ENCODE measurements around the gene FYN. TPM values are rescaled to one million over a fixed set of nuclear protein-coding genes. Genes with fewer than 3 reads are reported as not detected.

FYN gene
- total RNA-seq, 1 experiment from 2014 or later: 7.2 TPM

DNA sequence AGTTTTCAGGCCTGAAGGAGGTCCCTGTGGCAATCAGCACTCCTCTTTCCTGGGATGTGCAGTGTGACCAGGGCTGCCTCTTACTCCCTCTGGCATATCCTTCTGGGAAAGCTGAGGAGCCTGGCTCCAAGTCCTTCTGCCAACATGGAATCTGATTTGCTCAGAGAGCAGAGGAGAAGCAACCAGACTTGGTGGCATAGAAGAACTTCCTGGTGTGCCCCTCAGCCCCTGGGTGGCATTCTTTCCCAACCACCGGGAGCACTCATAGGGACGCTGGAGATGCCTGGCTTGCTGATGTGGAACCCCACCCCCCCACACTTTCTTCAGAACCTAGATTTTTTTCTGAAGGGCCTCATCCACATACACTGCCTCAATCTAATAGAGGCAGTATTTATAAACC, 160.0 kb downstream of the FYN start:
- intact Hi-C loops (cut with micrococcal nuclease; ENCODE audit: unreplicated experiment): no loop called here
- no peak overlapping the region for H3K4me3 ChIP-seq (ENCODE audit: low read depth, low read length)

DNA sequence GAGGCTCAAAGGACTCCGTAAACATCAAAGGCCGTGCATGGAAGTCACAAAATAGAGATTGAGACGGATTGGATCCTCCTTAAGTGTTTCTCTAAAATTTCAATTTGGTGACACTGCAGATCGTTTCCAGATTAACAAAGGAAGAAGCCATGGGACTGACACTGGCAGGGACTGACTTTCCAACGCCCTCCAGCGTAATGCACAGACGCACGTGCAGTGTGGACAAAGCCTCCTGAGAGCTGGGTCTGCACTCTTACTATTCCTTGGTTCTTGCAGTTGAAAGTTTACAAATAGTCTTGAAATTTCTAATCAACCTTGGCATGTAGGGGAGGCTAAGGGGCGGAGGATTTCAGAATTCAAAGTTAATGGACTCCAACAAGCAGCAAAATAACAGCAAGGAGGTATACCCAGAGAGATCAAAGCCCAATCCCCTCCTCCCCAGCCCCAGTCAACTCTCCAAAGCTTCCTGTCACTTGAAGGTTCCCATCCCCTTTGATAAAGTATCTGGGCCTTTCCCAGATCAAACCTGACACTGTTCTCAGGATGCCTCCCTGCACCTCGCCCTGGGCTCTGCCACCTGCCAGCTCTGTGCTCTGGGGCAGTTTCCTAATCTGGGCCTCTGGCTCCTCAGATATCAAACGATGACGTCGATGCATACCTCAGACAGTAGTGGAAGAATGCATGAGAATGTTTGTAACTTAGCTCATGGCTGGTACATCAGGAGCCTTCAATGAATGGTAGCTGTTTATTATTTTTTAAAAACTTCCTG, 161.1 kb downstream of the FYN start:
- no peaks in the 10 kb centered on the region for H3K27me3 ChIP-seq (replicated peaks; ENCODE audit: control insufficient read depth, insufficient read depth, low read length)
- DNase-seq: no peak
- no peaks in the 10 kb centered on the region for H3K36me3 Mint-ChIP-seq (ENCODE audit: insufficient read depth, unreplicated experiment)
- intact Hi-C loops (cut with micrococcal nuclease; ENCODE audit: unreplicated experiment): no loop called here
- H3K4me1 Mint-ChIP-seq (ENCODE audit: low read depth, unreplicated experiment): no peaks in the 10 kb centered on the region
- H3K4me1 ChIP-seq: no peaks in the 10 kb centered on the region
- no peaks in the 10 kb centered on the region for H3K9me3 ChIP-seq
- TF ChIP-seq, protein P1, sequence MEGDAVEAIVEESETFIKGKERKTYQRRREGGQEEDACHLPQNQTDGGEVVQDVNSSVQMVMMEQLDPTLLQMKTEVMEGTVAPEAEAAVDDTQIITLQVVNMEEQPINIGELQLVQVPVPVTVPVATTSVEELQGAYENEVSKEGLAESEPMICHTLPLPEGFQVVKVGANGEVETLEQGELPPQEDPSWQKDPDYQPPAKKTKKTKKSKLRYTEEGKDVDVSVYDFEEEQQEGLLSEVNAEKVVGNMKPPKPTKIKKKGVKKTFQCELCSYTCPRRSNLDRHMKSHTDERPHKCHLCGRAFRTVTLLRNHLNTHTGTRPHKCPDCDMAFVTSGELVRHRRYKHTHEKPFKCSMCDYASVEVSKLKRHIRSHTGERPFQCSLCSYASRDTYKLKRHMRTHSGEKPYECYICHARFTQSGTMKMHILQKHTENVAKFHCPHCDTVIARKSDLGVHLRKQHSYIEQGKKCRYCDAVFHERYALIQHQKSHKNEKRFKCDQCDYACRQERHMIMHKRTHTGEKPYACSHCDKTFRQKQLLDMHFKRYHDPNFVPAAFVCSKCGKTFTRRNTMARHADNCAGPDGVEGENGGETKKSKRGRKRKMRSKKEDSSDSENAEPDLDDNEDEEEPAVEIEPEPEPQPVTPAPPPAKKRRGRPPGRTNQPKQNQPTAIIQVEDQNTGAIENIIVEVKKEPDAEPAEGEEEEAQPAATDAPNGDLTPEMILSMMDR (IDR thresholded peaks at IDR 0.05; ENCODE audit: insufficient read depth in 1 of 2, low read depth in 1 of 2, low read length in 1 of 2, severe bottlenecking in 1 of 2, unreplicated experiment in 1 of 2): no peak
- ChIA-PET POLR2A (no interaction called here), CTCF (no interaction called here)
- H3K27me3 Mint-ChIP-seq (ENCODE audit: insufficient read depth, unreplicated experiment): no peaks in the 10 kb centered on the region
- H3K27ac Mint-ChIP-seq (ENCODE audit: unreplicated experiment): no peak overlapping the region
- BruUV-seq (replicated peaks): no TSS peak
- no peaks in the 10 kb centered on the region for H3K9me3 Mint-ChIP-seq (ENCODE audit: unreplicated experiment)
- no peaks in the 10 kb centered on the region for H3K36me3 ChIP-seq (ENCODE audit: control insufficient read depth, insufficient read depth, low read length)
- no peak overlapping the region for H3K4me3 Mint-ChIP-seq (ENCODE audit: unreplicated experiment)
- H3K4me3 ChIP-seq (ENCODE audit: low read depth, low read length): no peak overlapping the region

More for the DNA sequence above, 160.0 kb downstream of the FYN start:
- Mint-ChIP-seq H3K27me3 (ENCODE audit: insufficient read depth, unreplicated experiment) (no peaks in the 10 kb centered on the region), H3K36me3 (ENCODE audit: insufficient read depth, unreplicated experiment) (no peaks in the 10 kb centered on the region), H3K4me3 (ENCODE audit: unreplicated experiment) (no peak overlapping the region), H3K4me1 (ENCODE audit: low read depth, unreplicated experiment) (no peaks in the 10 kb centered on the region), H3K27ac (ENCODE audit: unreplicated experiment) (no peak overlapping the region), H3K9me3 (ENCODE audit: unreplicated experiment) (no peaks in the 10 kb centered on the region)
- DNase-seq: no peak
- H3K27me3 ChIP-seq (replicated peaks; ENCODE audit: control insufficient read depth, insufficient read depth, low read length): no peaks in the 10 kb centered on the region
- BruUV-seq (replicated peaks): no TSS peak
- ChIA-PET POLR2A (no interaction called here), CTCF (no interaction called here)
- H3K4me1 ChIP-seq: no peaks in the 10 kb centered on the region
- no peaks in the 10 kb centered on the region for H3K9me3 ChIP-seq
- no peaks in the 10 kb centered on the region for H3K36me3 ChIP-seq (ENCODE audit: control insufficient read depth, insufficient read depth, low read length)
- TF ChIP-seq, protein P1 (IDR thresholded peaks at IDR 0.05; ENCODE audit: insufficient read depth in 1 of 2, low read depth in 1 of 2, low read length in 1 of 2, severe bottlenecking in 1 of 2, unreplicated experiment in 1 of 2): no peak

DNA sequence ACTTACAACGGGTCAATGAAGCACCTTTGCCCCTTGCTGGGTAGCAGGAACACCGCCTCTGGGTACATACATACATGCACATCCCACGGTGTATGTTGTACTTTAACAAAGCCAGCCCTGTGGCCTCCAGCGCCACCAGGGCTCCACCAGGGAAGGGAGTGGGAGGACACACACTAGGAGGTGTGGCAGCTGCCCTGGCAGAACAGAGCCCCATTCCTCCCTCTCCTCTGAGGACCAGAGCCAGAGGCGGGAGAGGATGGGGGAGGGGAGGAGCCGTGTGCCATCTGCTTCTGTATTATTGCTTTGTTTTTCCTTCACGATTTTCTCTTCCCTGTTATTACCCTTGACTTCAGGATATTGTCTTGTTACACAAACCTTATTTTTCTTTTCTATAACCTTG, 161.8 kb downstream of the FYN start:
- no peaks in the 10 kb centered on the region for H3K4me1 Mint-ChIP-seq (ENCODE audit: low read depth, unreplicated experiment)
- intact Hi-C loops (cut with micrococcal nuclease; ENCODE audit: unreplicated experiment): no loop called here
- Histone ChIP-seq H3K9me3 (no peaks in the 10 kb centered on the region), H3K4me1 (no peaks in the 10 kb centered on the region), H3K27me3 (replicated peaks; ENCODE audit: control insufficient read depth, insufficient read depth, low read length) (no peaks in the 10 kb centered on the region), H3K4me3 (ENCODE audit: low read depth, low read length) (no peak overlapping the region), H3K36me3 (ENCODE audit: control insufficient read depth, insufficient read depth, low read length) (no peaks in the 10 kb centered on the region)
- H3K27me3 Mint-ChIP-seq (ENCODE audit: insufficient read depth, unreplicated experiment): no peaks in the 10 kb centered on the region
- no peak overlapping the region for H3K4me3 Mint-ChIP-seq (ENCODE audit: unreplicated experiment)
- POLR2A ChIA-PET: no interaction called here
- no TSS peak for BruUV-seq (replicated peaks)
- H3K27ac Mint-ChIP-seq (ENCODE audit: unreplicated experiment): no peak overlapping the region
- DNase-seq: no peak
- H3K36me3 Mint-ChIP-seq (ENCODE audit: insufficient read depth, unreplicated experiment): no peaks in the 10 kb centered on the region
- H3K9me3 Mint-ChIP-seq (ENCODE audit: unreplicated experiment): no peaks in the 10 kb centered on the region
- CTCF ChIA-PET: no interaction called here
- TF ChIP-seq, protein P1 (IDR thresholded peaks at IDR 0.05; ENCODE audit: insufficient read depth in 1 of 2, low read depth in 1 of 2, low read length in 1 of 2, severe bottlenecking in 1 of 2, unreplicated experiment in 1 of 2): no peak
